Astrocyte (in vitro differentiated cells and primary cell): ENCODE measurements around the gene B3GNT4. TPM values are rescaled to one million over a fixed set of nuclear protein-coding genes. Genes with fewer than 3 reads are reported as not detected.
A peak's percentile ranks its signal among the peaks of the same experiment; 100 is the strongest.

Experiments used
- DNase-seq: peaks from one replicate; pipeline ENCODE4 v3.0.0-alpha.2; 2010; ENCODE audit warnings: low read depth
- FAIRE-seq: peaks from 2 replicates; lab custom pipeline; 2011; peaks lifted over from hg19 to GRCh38; lab: Jason Lieb, UNC
- H2AFZ ChIP-seq: 2 replicates; pipeline ENCODE4 v1.6.0; 2012; ENCODE audit warnings: low read depth, low read length, inconsistent platforms
- H3K27ac ChIP-seq: 2 replicates; pipeline ENCODE4 v1.5.1; 2011; ENCODE audit warnings: low read depth, low read length, inconsistent platforms
- H3K27me3 ChIP-seq: 2 replicates; pipeline ENCODE4 v1.6.0; 2011; ENCODE audit warnings: low read length, inconsistent platforms; ENCODE audit not compliant: insufficient read depth
- H3K36me3 ChIP-seq: 2 replicates; pipeline ENCODE4 v1.5.1; 2011; ENCODE audit warnings: low read length, inconsistent platforms; ENCODE audit not compliant: insufficient read depth
- H3K4me1 ChIP-seq: 2 replicates; pipeline ENCODE4 v1.5.1; 2011; ENCODE audit warnings: low read length, inconsistent platforms; ENCODE audit not compliant: insufficient read depth
- H3K4me2 ChIP-seq: 2 replicates; pipeline ENCODE4 v1.6.0; 2012; ENCODE audit warnings: low read length, inconsistent platforms
- H3K4me3 ChIP-seq: 2 replicates; pipeline ENCODE4 v1.5.1; 2011; ENCODE audit warnings: low read depth, mild to moderate bottlenecking, low read length, inconsistent platforms; ENCODE audit not compliant: insufficient read depth
- H3K79me2 ChIP-seq: 2 replicates; pipeline ENCODE4 v1.6.0; 2012; ENCODE audit warnings: mild to moderate bottlenecking, low read length, inconsistent platforms; ENCODE audit not compliant: insufficient read depth
- H3K9ac ChIP-seq: 2 replicates; pipeline ENCODE4 v1.6.0; 2012; ENCODE audit warnings: mild to moderate bottlenecking, low read length, inconsistent platforms
- H3K9me3 ChIP-seq: 2 replicates; pipeline ENCODE4 v1.5.1; 2012; ENCODE audit warnings: low read depth, mild to moderate bottlenecking, low read length, inconsistent platforms; ENCODE audit not compliant: insufficient read depth
- H4K20me1 ChIP-seq: 2 replicates; pipeline ENCODE4 v1.6.0; 2012; ENCODE audit warnings: low read length, inconsistent platforms; ENCODE audit not compliant: insufficient read depth
- H3K27ac Mint-ChIP-seq: one replicate; pipeline ENCODE4 v1.8.0; 2021; ENCODE audit warnings: mild to moderate bottlenecking, mixed read lengths; ENCODE audit not compliant: unreplicated experiment
- H3K27me3 Mint-ChIP-seq: one replicate; pipeline ENCODE4 v1.8.0; 2021; ENCODE audit warnings: low read depth, mixed read lengths; ENCODE audit not compliant: unreplicated experiment
- H3K36me3 Mint-ChIP-seq: one replicate; pipeline ENCODE4 v1.8.0; 2021; ENCODE audit warnings: low read depth, mixed read lengths; ENCODE audit not compliant: unreplicated experiment
- H3K4me1 Mint-ChIP-seq: one replicate; pipeline ENCODE4 v1.8.0; 2021; ENCODE audit warnings: low read depth, mixed read lengths; ENCODE audit not compliant: unreplicated experiment
- H3K4me3 Mint-ChIP-seq: one replicate; pipeline ENCODE4 v1.8.0; 2021; ENCODE audit warnings: mild to moderate bottlenecking, moderate library complexity, mixed read lengths; ENCODE audit not compliant: unreplicated experiment
- H3K9me3 Mint-ChIP-seq: one replicate; pipeline ENCODE4 v1.8.0; 2021; ENCODE audit warnings: mild to moderate bottlenecking, mixed read lengths; ENCODE audit not compliant: unreplicated experiment
- EZH2 ChIP-seq: IDR thresholded peaks from 2 replicates; pipeline ENCODE4 v1.6.1; 2012; ENCODE audit warnings: mild to moderate bottlenecking, low read length, inconsistent platforms; ENCODE audit not compliant: insufficient read depth
- total RNA-seq: library from RNA; stranded (reverse); gene quantifications from 2 replicates; pipeline ENCODE4 v1.2.1, GENCODE V29; 2021
- TF ChIP-seq, protein P1 (sequence below): IDR thresholded peaks from 2 replicates; pipeline ENCODE4 v1.5.1; 2011; ENCODE audit warnings: low read depth, mild to moderate bottlenecking, inconsistent platforms, low read length, moderate library complexity; ENCODE audit not compliant: insufficient read depth

Gene B3GNT4
- total RNA-seq, 1 donor from 2014 or later = 0.54 TPM

DNA sequence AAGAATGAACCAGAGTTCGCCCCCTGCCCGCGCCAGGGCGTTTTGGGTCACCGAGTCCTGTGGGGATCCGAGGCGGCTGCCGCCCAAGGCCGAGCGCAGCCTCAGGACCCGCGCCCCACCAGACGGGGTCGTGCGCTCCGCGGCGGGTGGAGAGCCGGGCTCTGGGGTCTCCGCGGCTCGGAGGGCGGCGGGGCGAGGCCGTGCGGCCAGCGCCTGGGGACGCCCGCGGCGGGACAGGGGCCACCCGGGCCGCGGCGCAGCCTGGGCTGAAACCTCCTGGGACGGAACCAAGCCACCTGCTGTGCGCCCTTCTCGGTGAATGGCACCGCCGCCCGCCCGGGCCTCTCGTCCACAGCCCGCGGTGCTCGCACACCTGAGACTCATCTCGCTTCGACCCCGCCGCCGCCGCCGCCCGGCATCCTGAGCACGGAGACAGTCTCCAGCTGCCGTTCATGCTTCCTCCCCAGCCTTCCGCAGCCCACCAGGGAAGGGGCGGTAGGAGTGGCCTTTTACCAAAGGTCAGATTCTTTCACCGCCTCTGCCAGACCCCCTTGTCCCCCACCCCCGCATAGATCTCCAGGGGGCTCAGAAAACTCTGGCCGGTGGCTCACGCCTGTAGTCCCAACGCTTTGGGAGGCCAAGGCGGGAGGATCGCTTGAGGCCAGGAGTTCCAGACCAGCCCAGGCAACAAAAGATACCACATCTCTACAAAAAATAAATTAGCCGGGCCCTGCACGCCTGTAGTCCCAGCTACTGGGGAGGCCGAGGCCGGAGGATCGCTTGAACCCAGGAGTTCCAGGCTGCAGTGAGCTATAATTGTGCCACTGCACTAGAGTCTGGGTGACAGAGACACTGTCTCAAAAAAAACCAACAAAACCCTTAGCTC is 901 bp downstream of the B3GNT4 start:
- Histone ChIP-seq H3K9ac (no peak overlapping the region), H3K9me3 (no peaks in the 10 kb centered on the region), H3K4me3 (peak overlapping the region; percentile 42), H2AFZ (peak overlapping the region; percentile 75), H3K27ac (no peak overlapping the region), H3K36me3 (peaks cover 15% of the 10 kb centered on the region), H3K27me3 (peaks cover 22% of the 10 kb centered on the region), H3K79me2 (no peaks in the 10 kb centered on the region), H4K20me1 (peaks cover 37% of the 10 kb centered on the region), H3K4me2 (peak overlapping the region; percentile 95), H3K4me1 (peaks cover 6% of the 10 kb centered on the region)
- DNase-seq = no peak
- H3K27me3 Mint-ChIP-seq = peaks cover 23% of the 10 kb centered on the region
- H3K9me3 Mint-ChIP-seq = peaks cover 4% of the 10 kb centered on the region
- peak overlapping the region; percentile 53 for H3K27ac Mint-ChIP-seq
- no peaks in the 10 kb centered on the region for H3K4me1 Mint-ChIP-seq
- peaks cover 8% of the 10 kb centered on the region for H3K36me3 Mint-ChIP-seq
- TF ChIP-seq EZH2 = peak; percentile 99
- TF ChIP-seq, protein P1, sequence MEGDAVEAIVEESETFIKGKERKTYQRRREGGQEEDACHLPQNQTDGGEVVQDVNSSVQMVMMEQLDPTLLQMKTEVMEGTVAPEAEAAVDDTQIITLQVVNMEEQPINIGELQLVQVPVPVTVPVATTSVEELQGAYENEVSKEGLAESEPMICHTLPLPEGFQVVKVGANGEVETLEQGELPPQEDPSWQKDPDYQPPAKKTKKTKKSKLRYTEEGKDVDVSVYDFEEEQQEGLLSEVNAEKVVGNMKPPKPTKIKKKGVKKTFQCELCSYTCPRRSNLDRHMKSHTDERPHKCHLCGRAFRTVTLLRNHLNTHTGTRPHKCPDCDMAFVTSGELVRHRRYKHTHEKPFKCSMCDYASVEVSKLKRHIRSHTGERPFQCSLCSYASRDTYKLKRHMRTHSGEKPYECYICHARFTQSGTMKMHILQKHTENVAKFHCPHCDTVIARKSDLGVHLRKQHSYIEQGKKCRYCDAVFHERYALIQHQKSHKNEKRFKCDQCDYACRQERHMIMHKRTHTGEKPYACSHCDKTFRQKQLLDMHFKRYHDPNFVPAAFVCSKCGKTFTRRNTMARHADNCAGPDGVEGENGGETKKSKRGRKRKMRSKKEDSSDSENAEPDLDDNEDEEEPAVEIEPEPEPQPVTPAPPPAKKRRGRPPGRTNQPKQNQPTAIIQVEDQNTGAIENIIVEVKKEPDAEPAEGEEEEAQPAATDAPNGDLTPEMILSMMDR = no peak
- peak overlapping the region; percentile 78 for H3K4me3 Mint-ChIP-seq
- no peak for FAIRE-seq

DNA sequence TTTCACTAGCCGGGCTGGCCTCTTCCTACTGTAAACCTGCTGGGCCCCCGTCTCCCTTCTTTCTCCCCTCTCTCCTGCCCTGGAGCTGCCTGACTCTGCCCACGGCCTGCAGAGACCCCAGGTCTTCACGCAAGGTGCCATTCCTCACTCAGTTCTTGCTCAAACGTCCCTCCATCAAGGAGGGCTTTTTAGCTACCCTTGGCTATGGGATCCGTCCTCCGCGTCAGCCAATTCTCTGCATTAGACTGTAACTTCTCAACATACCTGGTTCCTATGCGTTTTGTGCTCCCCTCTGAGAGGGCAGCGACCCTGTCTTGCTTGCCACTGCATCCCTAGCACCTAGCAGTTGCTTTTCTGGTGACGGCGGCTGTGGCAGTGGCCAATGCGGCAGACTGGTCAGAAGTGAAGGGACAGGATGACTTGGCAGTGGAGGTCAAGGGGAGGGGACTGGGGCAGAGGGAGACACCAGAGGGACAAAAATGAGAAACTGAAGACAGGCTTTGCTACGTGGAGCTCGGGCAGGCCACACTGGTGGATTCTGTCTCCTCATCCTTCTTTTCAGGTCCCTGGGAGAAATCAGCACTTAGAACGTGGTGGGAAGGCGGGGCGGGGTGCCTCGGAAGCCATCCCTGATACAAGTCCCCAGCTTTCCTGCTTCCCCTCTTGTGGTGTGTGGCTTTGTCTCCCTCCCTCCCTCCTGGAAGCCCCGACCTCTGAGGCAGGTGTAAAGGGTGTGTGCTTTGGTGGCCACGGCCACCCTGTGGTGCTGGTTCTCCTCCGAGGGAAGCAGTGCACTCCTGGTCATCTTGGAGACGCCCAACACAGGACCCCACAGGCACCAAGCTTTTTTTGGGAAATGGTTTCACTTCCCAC is 1.8 kb downstream of the B3GNT4 start:
- Histone ChIP-seq H4K20me1 (peaks cover 39% of the 10 kb centered on the region), H3K4me3 (no peak overlapping the region), H3K27ac (no peak overlapping the region), H3K79me2 (no peaks in the 10 kb centered on the region), H3K4me2 (no peak overlapping the region), H2AFZ (no peak overlapping the region), H3K27me3 (peaks cover 20% of the 10 kb centered on the region), H3K36me3 (peaks cover 19% of the 10 kb centered on the region), H3K9me3 (no peaks in the 10 kb centered on the region), H3K9ac (no peak overlapping the region), H3K4me1 (peaks cover 6% of the 10 kb centered on the region)
- peaks cover 10% of the 10 kb centered on the region for H3K36me3 Mint-ChIP-seq
- FAIRE-seq = no peak
- peaks cover 18% of the 10 kb centered on the region for H3K27me3 Mint-ChIP-seq
- no peaks in the 10 kb centered on the region for H3K4me1 Mint-ChIP-seq
- H3K27ac Mint-ChIP-seq = no peak overlapping the region
- no peak for DNase-seq
- H3K9me3 Mint-ChIP-seq = peaks cover 2% of the 10 kb centered on the region
- no peak for TF ChIP-seq EZH2
- H3K4me3 Mint-ChIP-seq = peak overlapping the region; percentile 78

DNA sequence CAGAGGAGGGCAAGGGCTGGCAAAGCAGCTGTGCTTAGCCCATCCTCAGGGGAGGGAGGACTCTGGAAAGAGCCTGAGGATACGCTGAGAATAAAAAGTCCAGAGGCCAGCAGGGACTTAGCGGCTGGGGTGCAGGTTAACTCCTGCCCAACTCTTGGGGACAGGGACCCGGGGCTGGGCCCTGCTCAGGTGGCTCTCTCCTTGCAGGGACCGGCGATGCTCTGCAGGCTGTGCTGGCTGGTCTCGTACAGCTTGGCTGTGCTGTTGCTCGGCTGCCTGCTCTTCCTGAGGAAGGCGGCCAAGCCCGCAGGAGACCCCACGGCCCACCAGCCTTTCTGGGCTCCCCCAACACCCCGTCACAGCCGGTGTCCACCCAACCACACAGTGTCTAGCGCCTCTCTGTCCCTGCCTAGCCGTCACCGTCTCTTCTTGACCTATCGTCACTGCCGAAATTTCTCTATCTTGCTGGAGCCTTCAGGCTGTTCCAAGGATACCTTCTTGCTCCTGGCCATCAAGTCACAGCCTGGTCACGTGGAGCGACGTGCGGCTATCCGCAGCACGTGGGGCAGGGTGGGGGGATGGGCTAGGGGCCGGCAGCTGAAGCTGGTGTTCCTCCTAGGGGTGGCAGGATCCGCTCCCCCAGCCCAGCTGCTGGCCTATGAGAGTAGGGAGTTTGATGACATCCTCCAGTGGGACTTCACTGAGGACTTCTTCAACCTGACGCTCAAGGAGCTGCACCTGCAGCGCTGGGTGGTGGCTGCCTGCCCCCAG is 2.8 kb downstream of the B3GNT4 start:
- Histone ChIP-seq H3K4me1 (peaks cover 6% of the 10 kb centered on the region), H3K4me3 (no peak overlapping the region), H3K27ac (no peak overlapping the region), H2AFZ (no peak overlapping the region), H3K79me2 (no peaks in the 10 kb centered on the region), H3K4me2 (no peak overlapping the region), H3K9me3 (no peaks in the 10 kb centered on the region), H4K20me1 (peaks cover 39% of the 10 kb centered on the region), H3K36me3 (peaks cover 19% of the 10 kb centered on the region), H3K27me3 (peaks cover 20% of the 10 kb centered on the region), H3K9ac (no peak overlapping the region)
- Mint-ChIP-seq H3K4me3 (no peak overlapping the region), H3K9me3 (peaks cover 2% of the 10 kb centered on the region), H3K27me3 (peaks cover 16% of the 10 kb centered on the region), H3K4me1 (no peaks in the 10 kb centered on the region), H3K27ac (no peak overlapping the region), H3K36me3 (peaks cover 10% of the 10 kb centered on the region)
- DNase-seq (no peak), FAIRE-seq (no peak)
- TF ChIP-seq EZH2 = no peak
- TF ChIP-seq, protein P1 = no peak
